GM12875 (cell line): ENCODE data around the gene HSPG2.
"Not testable (repeated sequence)": the region's sequence is repeated elsewhere in the genome, so short reads cannot be mapped to it uniquely, and the experiment has no call there.

Experiments used
- H3K4me3 ChIP-seq: one replicate; pipeline ENCODE4 v1.5.1; 2011; ENCODE audit warnings: low read depth, low read length, control low read depth
- TF ChIP-seq, protein P1 (sequence below): IDR thresholded peaks from 2 replicates; pipeline ENCODE4 v1.5.1; 2011; ENCODE audit warnings: low read depth, mild to moderate bottlenecking, control low read depth, inconsistent platforms, low read length, moderate library complexity, borderline replicate concordance; ENCODE audit not compliant: insufficient read depth

Gene HSPG2

DNA sequence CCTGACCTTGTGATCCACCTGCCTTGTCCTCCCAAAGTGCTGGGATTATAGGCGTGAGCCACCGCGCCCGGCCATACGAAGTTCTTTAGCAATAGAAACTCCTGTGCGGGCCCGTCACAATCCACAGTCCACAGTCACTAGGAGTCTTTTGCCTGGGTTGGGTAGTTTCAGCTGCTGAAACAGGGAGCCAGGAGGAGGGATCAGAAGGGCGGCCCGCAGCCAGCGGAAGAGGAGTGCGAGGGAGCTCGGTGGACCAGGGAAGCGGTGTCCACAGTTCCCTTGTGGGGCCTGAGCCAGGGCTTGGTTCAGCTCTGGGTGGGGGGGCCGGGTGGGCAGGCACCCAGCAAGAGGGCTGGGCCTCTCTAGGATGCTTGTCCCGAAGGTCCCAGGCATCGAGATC is 17.9 kb upstream of the HSPG2 start:
- TF ChIP-seq, protein P1, sequence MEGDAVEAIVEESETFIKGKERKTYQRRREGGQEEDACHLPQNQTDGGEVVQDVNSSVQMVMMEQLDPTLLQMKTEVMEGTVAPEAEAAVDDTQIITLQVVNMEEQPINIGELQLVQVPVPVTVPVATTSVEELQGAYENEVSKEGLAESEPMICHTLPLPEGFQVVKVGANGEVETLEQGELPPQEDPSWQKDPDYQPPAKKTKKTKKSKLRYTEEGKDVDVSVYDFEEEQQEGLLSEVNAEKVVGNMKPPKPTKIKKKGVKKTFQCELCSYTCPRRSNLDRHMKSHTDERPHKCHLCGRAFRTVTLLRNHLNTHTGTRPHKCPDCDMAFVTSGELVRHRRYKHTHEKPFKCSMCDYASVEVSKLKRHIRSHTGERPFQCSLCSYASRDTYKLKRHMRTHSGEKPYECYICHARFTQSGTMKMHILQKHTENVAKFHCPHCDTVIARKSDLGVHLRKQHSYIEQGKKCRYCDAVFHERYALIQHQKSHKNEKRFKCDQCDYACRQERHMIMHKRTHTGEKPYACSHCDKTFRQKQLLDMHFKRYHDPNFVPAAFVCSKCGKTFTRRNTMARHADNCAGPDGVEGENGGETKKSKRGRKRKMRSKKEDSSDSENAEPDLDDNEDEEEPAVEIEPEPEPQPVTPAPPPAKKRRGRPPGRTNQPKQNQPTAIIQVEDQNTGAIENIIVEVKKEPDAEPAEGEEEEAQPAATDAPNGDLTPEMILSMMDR: no peak

DNA sequence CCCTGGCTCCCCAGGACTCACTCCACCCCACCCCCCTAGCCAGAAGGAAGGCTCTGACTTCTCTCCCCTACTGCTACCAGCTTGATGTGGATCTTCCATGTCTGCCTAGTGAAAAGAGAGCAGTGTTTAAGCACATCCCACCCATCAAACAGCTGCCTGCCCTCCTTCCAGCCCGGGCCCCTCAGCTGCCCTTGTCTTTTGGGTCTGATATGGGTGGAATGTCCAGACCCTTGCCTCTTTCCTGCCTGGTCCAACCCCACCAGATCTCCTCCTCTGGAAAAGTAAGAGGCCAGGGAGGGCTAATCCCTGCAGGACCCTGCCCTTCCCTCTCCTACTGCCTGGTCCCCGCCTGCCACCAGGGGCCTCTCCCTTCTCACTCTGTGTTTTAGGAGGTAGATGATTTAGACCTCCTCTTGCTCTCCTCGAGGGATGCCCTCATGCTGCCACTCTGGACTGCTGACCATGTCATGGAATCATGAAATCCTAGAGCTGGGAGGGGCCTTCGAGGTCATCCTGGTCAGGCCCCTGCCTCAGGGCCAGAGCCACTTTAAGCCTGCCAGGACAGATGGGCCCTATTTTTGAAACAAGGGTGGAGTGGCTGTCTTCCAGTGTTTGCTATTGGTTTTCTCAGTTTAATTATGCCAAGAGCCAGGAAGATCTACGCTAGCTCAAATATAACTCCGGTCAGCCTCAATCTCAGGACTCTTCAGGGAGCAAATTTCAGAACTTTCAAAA is 15.8 kb upstream of the HSPG2 start:
- TF ChIP-seq, protein P1: no peak
- H3K4me3 ChIP-seq: no peak overlapping the region

More for the DNA sequence above, 17.9 kb upstream of the HSPG2 start:
- H3K4me3 ChIP-seq: no peak overlapping the region

DNA sequence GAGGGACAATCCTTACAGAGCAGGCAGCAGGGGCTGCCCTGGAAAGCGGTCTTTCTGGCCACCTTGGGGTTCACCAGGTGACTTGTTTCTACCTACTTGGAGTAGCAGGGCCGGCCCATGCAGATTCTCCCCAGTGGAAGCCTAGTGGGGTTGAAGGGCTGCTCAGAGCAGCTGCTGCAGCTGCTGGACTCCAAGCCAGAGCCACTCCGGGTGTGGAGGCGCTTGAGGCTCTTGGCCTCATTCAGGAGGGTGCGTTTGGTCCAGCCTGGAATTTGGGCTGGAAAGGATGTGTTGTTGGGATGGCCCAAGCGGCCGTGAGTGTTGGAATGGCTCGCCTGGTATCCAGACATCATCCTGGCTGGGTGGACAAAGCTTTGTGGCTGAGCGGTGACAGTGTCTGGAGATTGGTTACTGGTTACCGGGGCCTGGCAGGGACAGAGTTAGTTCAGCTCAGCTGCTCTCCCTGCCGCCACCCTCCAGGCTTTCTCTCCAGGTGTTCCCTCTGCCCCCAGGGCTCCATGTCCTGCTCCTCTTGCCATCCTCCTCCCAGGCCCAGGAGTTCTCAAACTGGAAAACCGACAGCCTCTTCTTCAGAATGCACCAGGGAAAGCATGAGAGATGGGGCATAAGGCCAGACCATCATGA is 14.2 kb upstream of the HSPG2 start:
- H3K4me3 ChIP-seq: no peak overlapping the region
- TF ChIP-seq, protein P1: no peak

DNA sequence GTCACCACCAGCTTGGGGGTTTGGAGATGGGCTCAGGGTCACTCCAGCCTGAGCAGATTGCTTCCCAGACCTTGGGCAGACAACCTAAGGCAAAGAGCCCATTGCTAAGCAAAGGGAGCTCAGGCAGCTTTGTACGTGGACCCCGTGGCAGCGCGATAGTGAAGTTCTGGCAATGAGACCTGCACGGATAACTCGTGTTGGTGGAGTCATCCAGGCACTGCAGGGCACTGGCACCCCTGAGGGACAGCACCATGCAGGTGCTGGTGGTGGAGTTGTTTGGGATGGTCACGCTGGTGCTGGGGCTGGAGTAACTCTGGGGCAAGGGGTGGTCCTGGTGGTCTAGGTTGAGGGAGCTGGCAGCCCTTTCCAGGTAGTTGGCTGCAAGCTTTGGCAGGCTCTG is 13.6 kb upstream of the HSPG2 start:
- H3K4me3 ChIP-seq: no peak overlapping the region
- TF ChIP-seq, protein P1: no peak

DNA sequence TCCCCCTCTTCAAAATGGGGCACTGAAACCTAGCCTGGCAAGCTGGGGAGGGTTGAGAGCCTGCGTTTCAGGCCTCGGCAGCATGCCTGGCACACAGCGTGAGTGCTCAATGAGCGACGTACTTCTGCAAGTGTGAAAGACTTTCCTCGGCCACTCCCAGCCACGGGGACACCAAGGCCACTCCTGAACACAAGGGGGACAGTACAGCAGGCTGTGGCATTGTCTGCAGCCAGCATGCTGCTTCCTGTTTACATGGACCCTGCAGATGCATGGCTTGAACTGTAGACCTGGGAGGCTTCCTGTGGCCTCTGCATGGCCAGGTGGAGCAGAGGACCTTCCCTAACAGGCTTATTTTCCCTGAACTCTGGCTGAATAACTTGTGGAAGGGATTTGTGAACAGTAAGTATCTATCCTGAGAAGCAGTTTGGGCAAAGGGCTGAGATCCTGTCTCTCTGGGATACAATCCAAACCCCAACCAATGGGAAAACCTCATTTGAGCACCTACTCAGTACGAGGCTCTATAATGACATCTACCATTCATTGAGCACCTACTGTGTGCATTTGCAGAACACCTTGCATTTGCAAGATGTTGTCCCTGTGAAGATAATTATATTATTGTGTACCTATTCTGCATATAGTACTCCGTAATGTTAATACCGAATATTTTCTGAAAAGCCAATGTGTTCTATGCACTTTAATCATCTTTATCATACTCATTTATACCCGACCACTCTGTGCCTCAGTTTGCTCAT is 9.9 kb upstream of the HSPG2 start:
- TF ChIP-seq, protein P1: no peak
- no peak overlapping the region for H3K4me3 ChIP-seq

DNA sequence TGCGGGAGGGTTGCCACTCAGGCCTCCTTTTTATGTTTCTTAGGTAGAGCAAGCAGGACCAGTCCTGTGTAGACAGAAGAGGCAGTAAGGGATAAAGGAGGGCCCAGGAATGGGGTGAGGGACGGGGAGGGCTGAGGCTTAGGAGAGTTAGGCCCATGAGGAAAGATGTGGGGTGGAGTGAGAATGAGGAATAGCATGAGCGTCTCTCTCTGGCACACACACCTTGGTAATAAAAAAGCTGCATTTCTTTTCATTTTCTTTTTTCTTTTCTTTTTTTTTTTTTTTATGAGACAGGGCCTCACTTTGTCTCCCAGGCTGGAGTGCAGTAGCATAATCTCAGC is 7.6 kb upstream of the HSPG2 start:
- no peak overlapping the region for H3K4me3 ChIP-seq
- TF ChIP-seq, protein P1: no peak

DNA sequence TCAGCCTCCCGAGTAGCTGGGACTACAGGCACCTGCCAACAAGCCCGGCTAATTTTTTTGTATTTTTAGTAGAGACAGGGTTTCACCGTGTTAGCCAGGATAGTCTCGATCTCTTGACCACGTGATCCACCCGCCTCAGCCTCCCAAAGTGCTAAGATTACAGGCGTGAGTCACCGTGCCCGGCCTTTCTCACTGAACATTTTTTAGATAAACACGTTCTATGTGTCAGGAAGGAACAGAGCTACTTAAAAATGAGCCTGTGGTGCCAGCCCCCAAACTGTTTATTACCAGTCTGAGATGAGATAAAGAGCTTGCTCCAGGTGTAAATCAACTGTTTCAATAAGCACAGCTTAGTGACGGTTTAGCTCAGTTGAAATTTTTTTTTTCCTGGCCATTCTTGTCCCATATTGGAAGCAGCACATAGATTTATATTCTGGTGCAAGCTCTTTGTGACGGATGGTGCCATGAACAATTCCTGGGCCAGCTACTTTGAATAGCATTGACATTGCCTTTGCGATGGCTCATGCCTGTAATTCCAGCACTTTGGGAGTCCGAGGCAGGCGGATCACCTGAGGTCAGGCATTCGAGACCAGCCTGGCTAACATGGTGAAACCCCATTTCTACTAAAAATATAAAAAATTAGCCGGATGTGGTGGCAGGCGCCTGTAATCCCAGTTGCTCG is 6.0 kb upstream of the HSPG2 start:
- not testable (repeated sequence) for H3K4me3 ChIP-seq
